Nephron (organoid): ENCODE data around the gene MTUS2.
"Not testable (repeated sequence)": the region's sequence is repeated elsewhere in the genome, so short reads cannot be mapped to it uniquely, and the experiment has no call there.

ENCODE experiments used
- H3K27ac Mint-ChIP-seq, 3 experiments: 2 replicates each; pipeline ENCODE4 v1.8.0; 2020; ENCODE audit warnings: mixed read lengths in 3 of 3, mild to moderate bottlenecking in 2 of 3, moderate library complexity in 1 of 3
- H3K27me3 Mint-ChIP-seq: 2 replicates; pipeline ENCODE4 v1.8.0; 2021; ENCODE audit warnings: low read depth, mild to moderate bottlenecking, moderate library complexity, mixed read lengths
- H3K36me3 Mint-ChIP-seq: 2 replicates; pipeline ENCODE4 v1.8.0; 2020; ENCODE audit warnings: low read depth, mixed read lengths
- H3K4me1 Mint-ChIP-seq: 2 replicates; pipeline ENCODE4 v1.8.0; 2020; ENCODE audit warnings: mixed read lengths
- H3K4me3 Mint-ChIP-seq, 3 experiments: 2 replicates each; pipeline ENCODE4 v1.8.0; 2020; ENCODE audit warnings: mild to moderate bottlenecking in 3 of 3, mixed read lengths in 3 of 3, moderate library complexity in 2 of 3
- H3K9me3 Mint-ChIP-seq: 2 replicates; pipeline ENCODE4 v1.8.0; 2020; ENCODE audit warnings: mixed read lengths
- CTCF ChIP-seq, 3 experiments: fragments of 200-600 bp; sonication (generic); IDR thresholded peaks; one replicate each; pipeline ENCODE4 v1.5.0; 2021; ENCODE audit warnings: antibody characterized with exemption in 3 of 3; ENCODE audit not compliant: unreplicated experiment in 3 of 3

Gene MTUS2

GRCh38 chr13:29185926-29186325 lies 365.8 kb downstream of the MTUS2 start:
- H3K36me3 Mint-ChIP-seq, result no peaks in the 10 kb centered on the region
- no peak for TF ChIP-seq CTCF (IDR thresholded peaks at IDR 0.05; ENCODE audit: unreplicated experiment in 3 of 3)
- no peak overlapping the region for H3K27ac Mint-ChIP-seq
- H3K9me3 Mint-ChIP-seq, result peaks cover 34% of the 10 kb centered on the region
- no peaks in the 10 kb centered on the region for H3K27me3 Mint-ChIP-seq
- H3K4me3 Mint-ChIP-seq, result no peak overlapping the region
- no peaks in the 10 kb centered on the region for H3K4me1 Mint-ChIP-seq

DNA sequence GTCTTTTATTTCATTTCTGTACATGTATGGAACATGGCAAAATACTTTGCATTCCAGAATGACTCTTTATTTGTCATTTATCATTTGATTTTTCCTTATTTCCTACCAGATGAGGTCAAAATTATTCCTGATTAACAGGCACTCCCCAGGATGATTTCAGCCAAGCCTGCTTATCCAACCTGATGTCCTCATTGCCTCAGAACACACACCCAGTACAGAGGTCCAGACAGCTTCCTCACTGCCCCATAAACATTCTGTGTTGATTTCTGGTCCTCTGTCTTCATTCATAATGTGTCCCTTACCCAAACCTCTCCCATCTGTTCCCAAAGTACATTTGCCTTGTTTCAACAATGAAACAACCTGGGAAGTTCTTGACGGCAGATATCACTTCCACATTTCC lies 367.4 kb downstream of the MTUS2 start:
- TF ChIP-seq CTCF (IDR thresholded peaks at IDR 0.05; ENCODE audit: unreplicated experiment in 3 of 3), result no peak
- H3K27ac Mint-ChIP-seq, result no peak overlapping the region
- no peak overlapping the region for H3K4me3 Mint-ChIP-seq
- H3K9me3 Mint-ChIP-seq, result peaks cover 34% of the 10 kb centered on the region
- H3K4me1 Mint-ChIP-seq, result no peaks in the 10 kb centered on the region
- H3K27me3 Mint-ChIP-seq, result no peaks in the 10 kb centered on the region
- H3K36me3 Mint-ChIP-seq, result no peaks in the 10 kb centered on the region

DNA sequence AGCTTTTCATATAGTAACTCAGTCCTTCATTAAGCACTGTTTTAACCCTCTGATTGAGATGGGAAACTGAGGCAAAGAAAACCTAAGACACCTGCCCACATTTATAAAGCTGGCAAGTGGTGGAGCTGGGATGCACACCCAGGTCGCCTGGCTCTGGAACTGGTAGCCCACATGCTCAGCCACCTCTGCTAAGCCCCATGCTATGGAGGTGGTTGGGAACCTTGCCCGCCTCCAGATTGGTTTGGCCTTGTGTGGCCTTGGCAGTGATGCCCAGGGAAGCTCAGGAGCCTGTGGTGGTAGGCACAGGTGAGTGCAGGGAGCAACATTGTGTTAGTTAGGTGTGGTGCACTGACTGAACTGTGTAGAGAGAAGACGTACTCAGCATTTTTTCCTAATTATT lies 370.2 kb downstream of the MTUS2 start:
- H3K27me3 Mint-ChIP-seq, result no peaks in the 10 kb centered on the region
- no peaks in the 10 kb centered on the region for H3K4me1 Mint-ChIP-seq
- H3K4me3 Mint-ChIP-seq, result no peak overlapping the region
- H3K36me3 Mint-ChIP-seq, result no peaks in the 10 kb centered on the region
- peaks cover 24% of the 10 kb centered on the region for H3K9me3 Mint-ChIP-seq
- TF ChIP-seq CTCF (IDR thresholded peaks at IDR 0.05; ENCODE audit: unreplicated experiment in 3 of 3), result no peak
- no peak overlapping the region for H3K27ac Mint-ChIP-seq

- Mint-ChIP-seq H3K4me1 (no peaks in the 10 kb centered on the region), H3K36me3 (no peaks in the 10 kb centered on the region), H3K4me3 (no peak overlapping the region), H3K27me3 (peaks cover 4% of the 10 kb centered on the region), H3K27ac (peak overlapping the region in 1 of 3 experiments; percentile 77), H3K9me3 (peaks cover 24% of the 10 kb centered on the region)
- no peak for TF ChIP-seq CTCF (IDR thresholded peaks at IDR 0.05; ENCODE audit: unreplicated experiment in 3 of 3)
These were observed 372.9 kb downstream of the MTUS2 start for GRCh38 chr13:29193083-29193482.

GRCh38 chr13:29195456-29195855 lies 375.3 kb downstream of the MTUS2 start:
- Mint-ChIP-seq H3K4me1 (no peaks in the 10 kb centered on the region), H3K9me3 (peaks cover 41% of the 10 kb centered on the region), H3K27ac (no peak overlapping the region), H3K4me3 (no peak overlapping the region), H3K27me3 (peaks cover 4% of the 10 kb centered on the region), H3K36me3 (no peaks in the 10 kb centered on the region)
- no peak for TF ChIP-seq CTCF (IDR thresholded peaks at IDR 0.05; ENCODE audit: unreplicated experiment in 3 of 3)

DNA sequence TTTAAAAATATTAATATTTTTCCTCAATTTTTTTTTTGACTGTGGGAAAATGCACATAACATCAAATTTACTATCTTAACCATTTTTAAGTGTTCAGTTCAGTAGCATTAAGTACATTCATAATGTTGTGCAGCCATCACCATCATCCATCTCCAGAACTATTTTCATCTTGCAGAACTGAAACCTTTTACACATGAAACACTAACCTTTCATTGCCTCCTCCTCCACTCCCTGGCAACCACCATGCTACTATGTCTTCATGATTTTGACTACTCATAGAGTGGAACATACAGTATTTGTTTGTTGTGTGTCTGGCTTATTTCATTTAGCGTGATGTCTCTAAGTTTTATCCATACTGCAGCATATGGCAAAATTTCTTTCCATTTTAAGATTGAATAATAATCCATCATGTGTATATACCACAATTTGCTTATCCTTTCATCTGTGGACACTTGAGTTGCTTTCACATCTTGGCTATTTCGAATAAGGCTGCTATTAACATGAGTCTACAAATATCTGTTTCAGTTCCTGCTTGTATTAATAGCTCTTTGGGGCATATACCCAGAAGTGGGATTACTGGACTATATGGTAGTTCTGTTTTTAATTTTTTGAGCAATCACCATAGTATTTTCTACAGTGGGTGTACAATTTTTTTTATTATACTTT lies 376.4 kb downstream of the MTUS2 start:
- Mint-ChIP-seq H3K9me3 (peaks cover 51% of the 10 kb centered on the region), H3K4me1 (no peaks in the 10 kb centered on the region), H3K27me3 (peaks cover 4% of the 10 kb centered on the region), H3K4me3 (no peak overlapping the region), H3K27ac (no peak overlapping the region), H3K36me3 (no peaks in the 10 kb centered on the region)
- no peak for TF ChIP-seq CTCF (IDR thresholded peaks at IDR 0.05; ENCODE audit: unreplicated experiment in 3 of 3)

GRCh38 chr13:29202753-29203152 lies 382.6 kb downstream of the MTUS2 start:
- not testable (repeated sequence) for H3K27ac Mint-ChIP-seq, H3K4me3 Mint-ChIP-seq, H3K4me1 Mint-ChIP-seq, H3K27me3 Mint-ChIP-seq, H3K36me3 Mint-ChIP-seq
- peaks cover 52% of the 10 kb centered on the region for H3K9me3 Mint-ChIP-seq
